Measurements from ENCODE around the gene AKAP12.
A peak's percentile ranks its signal among the peaks of the same experiment; 100 is the strongest.

AKAP12 gene

GRCh38 chr6:151240036-151240685 is 394 bp downstream of the AKAP12 start:
- DNase-seq, result no peak

GRCh38 chr6:151240791-151241642 is 1.2 kb downstream of the AKAP12 start:
- DNase-seq, result peak; percentile 18

GRCh38 chr6:151241853-151242252 is 2.1 kb downstream of the AKAP12 start:
- no peak for DNase-seq

GRCh38 chr6:151242420-151242861 is 2.7 kb downstream of the AKAP12 start:
- DNase-seq, result no peak

GRCh38 chr6:151243481-151243880 is 3.7 kb downstream of the AKAP12 start:
- no peak for DNase-seq

- no peak for DNase-seq
These were observed 7.7 kb downstream of the AKAP12 start for GRCh38 chr6:151247490-151247889.

GRCh38 chr6:151248295-151248694 is 8.5 kb downstream of the AKAP12 start:
- DNase-seq, result no peak

GRCh38 chr6:151252634-151253033 is 12.9 kb downstream of the AKAP12 start:
- no peak for DNase-seq

GRCh38 chr6:151254451-151255081 is 14.8 kb downstream of the AKAP12 start:
- DNase-seq, result no peak

GRCh38 chr6:151255811-151256210 is 16.0 kb downstream of the AKAP12 start:
- no peak for DNase-seq

GRCh38 chr6:151257985-151258445 is 18.2 kb downstream of the AKAP12 start:
- DNase-seq, result no peak

- DNase-seq, result no peak
These were observed 20.4 kb downstream of the AKAP12 start for GRCh38 chr6:151260205-151260604.

- no peak for DNase-seq
These were observed 23.3 kb downstream of the AKAP12 start for GRCh38 chr6:151263035-151263434.

- no peak for DNase-seq
These were observed 24.2 kb downstream of the AKAP12 start for GRCh38 chr6:151263967-151264366.

- no peak for DNase-seq
These were observed 25.5 kb downstream of the AKAP12 start for GRCh38 chr6:151265282-151265681.

- no peak for DNase-seq
These were observed 29.7 kb downstream of the AKAP12 start for GRCh38 chr6:151269321-151269995.

GRCh38 chr6:151275121-151275520 is 35.4 kb downstream of the AKAP12 start:
- no peak for DNase-seq

- no peak for DNase-seq
These were observed 35.8 kb downstream of the AKAP12 start for GRCh38 chr6:151275566-151275965.

- no peak for DNase-seq
These were observed 36.5 kb downstream of the AKAP12 start for GRCh38 chr6:151276112-151276740.

GRCh38 chr6:151279891-151280290 is 40.1 kb downstream of the AKAP12 start:
- no peak for DNase-seq

- no peak for DNase-seq
These were observed 41.1 kb downstream of the AKAP12 start for GRCh38 chr6:151280859-151281258.

GRCh38 chr6:151284012-151284411 is 44.2 kb downstream of the AKAP12 start:
- DNase-seq, result no peak

All from DMS153 (cell line).